PFSK-1 (cell line): ENCODE data around the gene GET3.

ENCODE experiments used
- FOXP2 ChIP-seq: optimal IDR thresholded peaks from 2 replicates; pipeline ENCODE3; 2011; ENCODE audit warnings: borderline replicate concordance, control low read depth, inconsistent platforms; ENCODE audit not compliant: insufficient read depth; ENCODE audit errors: extremely low read length, extremely low read depth
- POLR2AphosphoS5 ChIP-seq: IDR thresholded peaks from 2 replicates; pipeline ENCODE4 v1.6.1; 2012; ENCODE audit warnings: low read depth, mild to moderate bottlenecking, control low read depth, low read length, moderate library complexity
- SIN3A ChIP-seq: IDR thresholded peaks from 2 replicates; pipeline ENCODE4 v1.6.1; 2012; ENCODE audit warnings: mild to moderate bottlenecking, low read length, moderate library complexity, borderline replicate concordance; ENCODE audit not compliant: insufficient read depth
- TAF1 ChIP-seq: IDR thresholded peaks from 2 replicates; pipeline ENCODE4 v1.6.1; 2012; ENCODE audit warnings: low read length, control low read depth, borderline replicate concordance; ENCODE audit not compliant: insufficient read depth

DNA sequence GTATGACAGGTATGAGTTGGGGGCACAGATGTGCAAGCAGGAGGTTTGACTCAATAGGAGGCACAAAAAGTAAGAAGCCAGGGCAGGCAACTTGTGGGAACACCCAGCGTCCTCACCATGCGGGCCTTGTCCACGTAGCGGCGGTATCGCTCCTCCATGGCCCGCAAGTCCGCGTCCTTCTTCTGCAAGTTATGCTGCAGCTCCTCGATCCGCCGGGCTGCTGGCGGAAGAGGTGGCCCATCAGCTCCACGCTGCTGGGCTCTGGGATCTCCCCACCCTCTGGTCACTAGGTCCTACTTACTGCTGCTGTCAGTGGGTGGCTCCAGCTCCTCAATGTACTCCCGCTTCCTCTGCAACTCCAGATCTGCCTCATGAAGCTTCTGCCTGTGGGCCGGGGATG is 27.4 kb downstream of the GET3 start:
- TF ChIP-seq SIN3A (no peak), TAF1 (no peak), POLR2AphosphoS5 (no peak), FOXP2 (no peak)
